ENCODE measurements around the gene DGKZ. TPM values are rescaled to one million over a fixed set of nuclear protein-coding genes. Genes with fewer than 3 reads are reported as not detected.

Gene DGKZ
- total and polyA plus RNA-seq, 2 of the 13 experiments (the other 11 are each of a cell fraction or from before 2014, with no cell fraction given), result 15.8 to 20.7 TPM

DNA sequence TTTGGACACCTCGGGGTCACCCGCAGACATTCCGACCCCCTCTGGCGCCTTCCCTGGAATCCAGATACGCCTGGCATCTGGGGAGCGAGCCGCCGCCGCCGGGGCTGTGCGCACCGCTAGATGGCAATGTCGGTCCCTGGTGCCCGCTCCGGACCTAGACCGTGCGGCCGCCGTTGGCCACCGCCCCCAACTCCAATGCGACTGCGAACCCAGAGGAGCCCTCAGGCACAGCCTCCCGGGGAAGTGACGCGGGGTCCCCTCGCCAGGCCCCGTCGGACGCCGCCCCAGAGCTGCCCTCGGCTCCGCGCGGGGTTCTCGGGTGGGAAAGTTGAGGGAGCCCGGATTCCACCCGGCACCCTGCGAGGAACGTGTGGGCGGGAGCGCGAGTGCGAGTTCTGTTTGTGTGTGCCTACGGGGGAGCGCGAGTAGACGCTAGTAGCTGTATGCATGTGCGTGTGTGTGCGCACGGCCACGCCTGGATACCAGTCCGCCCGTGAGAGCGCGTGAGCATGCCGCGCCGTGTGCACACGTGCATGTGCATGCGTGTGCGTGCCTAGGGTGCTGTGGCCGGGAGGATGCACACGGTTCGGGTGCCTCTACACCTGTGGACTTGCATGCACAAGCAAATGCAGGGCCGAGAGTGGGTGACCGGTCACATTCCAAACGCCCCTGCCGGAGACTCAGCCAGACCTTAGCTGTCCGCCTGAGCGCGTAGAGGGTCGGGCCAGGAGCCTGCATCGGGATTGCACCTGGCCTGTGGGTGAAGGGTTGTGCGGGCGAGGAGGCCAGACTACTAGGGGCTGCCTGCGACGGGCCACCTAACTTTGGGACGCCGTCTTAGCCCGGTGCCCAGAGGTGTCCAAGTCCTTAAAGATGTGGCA, 42.4 kb downstream of the DGKZ start (continued):
- TF ChIP-seq ZNF704 (CRISPR knock-in tag; IDR thresholded peaks at IDR 0.05; ENCODE audit: borderline replicate concordance) (0 out of 2 replicates have a peak, but pooled peaks have one; percentile 21), ZNF33B (CRISPR knock-in tag; IDR thresholded peaks at IDR 0.05) (no peak), ZNF709 (CRISPR knock-in tag; IDR thresholded peaks at IDR 0.05) (peak; percentile 21; the same call in 1 of the 2 replicates), MED13 (CRISPR knock-in tag; IDR thresholded peaks at IDR 0.05) (no peak), ZNF513 (CRISPR knock-in tag; conservative IDR thresholded peaks at IDR 0.05) (no peak), FLYWCH1 (CRISPR knock-in tag; IDR thresholded peaks at IDR 0.05) (no peak), RBAK (CRISPR knock-in tag; IDR thresholded peaks at IDR 0.05) (no peak), DMAP1 (CRISPR knock-in tag; IDR thresholded peaks at IDR 0.05) (no peak), ZNF232 (CRISPR knock-in tag; IDR thresholded peaks at IDR 0.05; ENCODE audit: borderline replicate concordance) (peak; percentile 60; the same call in 1 of the 2 replicates), EED (CRISPR knock-in tag; IDR thresholded peaks at IDR 0.05) (no peak), ZFP1 (CRISPR knock-in tag; IDR thresholded peaks at IDR 0.05) (no peak), HCFC1 (IDR thresholded peaks at IDR 0.05; ENCODE audit: low read depth, low read length) (no peak), ZNF569 (CRISPR knock-in tag; IDR thresholded peaks at IDR 0.05; ENCODE audit: borderline replicate concordance) (no peak), ZFP36L2 (CRISPR knock-in tag; IDR thresholded peaks at IDR 0.05) (no peak), NAIF1 (CRISPR knock-in tag; IDR thresholded peaks at IDR 0.05; ENCODE audit: borderline replicate concordance) (no peak), ZNF577 (CRISPR knock-in tag; IDR thresholded peaks at IDR 0.05; ENCODE audit: borderline replicate concordance, low read depth) (no peak), NFIB (CRISPR knock-in tag; IDR thresholded peaks at IDR 0.05; ENCODE audit: borderline replicate concordance) (no peak), ZNF33A (CRISPR knock-in tag; IDR thresholded peaks at IDR 0.05; ENCODE audit: borderline replicate concordance) (no peak), ZFP82 (CRISPR knock-in tag; IDR thresholded peaks at IDR 0.05; ENCODE audit: borderline replicate concordance) (no peak), FOXA3 (CRISPR knock-in tag; IDR thresholded peaks at IDR 0.05) (no peak), KLF13 (CRISPR knock-in tag; IDR thresholded peaks at IDR 0.05) (no peak)
- TF ChIP-seq, protein P1, sequence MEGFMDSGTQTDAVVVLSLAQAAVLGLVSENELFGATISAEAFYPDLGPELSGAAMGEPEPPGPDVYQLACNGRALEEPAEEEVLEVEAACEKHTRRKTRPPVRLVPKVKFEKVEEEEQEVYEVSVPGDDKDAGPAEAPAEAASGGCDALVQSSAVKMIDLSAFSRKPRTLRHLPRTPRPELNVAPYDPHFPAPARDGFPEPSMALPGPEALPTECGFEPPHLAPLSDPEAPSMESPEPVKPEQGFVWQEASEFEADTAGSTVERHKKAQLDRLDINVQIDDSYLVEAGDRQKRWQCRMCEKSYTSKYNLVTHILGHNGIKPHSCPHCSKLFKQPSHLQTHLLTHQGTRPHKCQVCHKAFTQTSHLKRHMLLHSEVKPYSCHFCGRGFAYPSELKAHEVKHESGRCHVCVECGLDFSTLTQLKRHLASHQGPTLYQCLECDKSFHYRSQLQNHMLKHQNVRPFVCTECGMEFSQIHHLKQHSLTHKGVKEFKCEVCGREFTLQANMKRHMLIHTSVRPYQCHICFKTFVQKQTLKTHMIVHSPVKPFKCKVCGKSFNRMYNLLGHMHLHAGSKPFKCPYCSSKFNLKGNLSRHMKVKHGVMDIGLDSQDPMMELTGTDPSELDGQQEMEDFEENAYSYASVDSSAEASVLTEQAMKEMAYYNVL (CRISPR knock-in tag; IDR thresholded peaks at IDR 0.05; ENCODE audit: borderline replicate concordance), result no peak
- TF ChIP-seq, protein P2, sequence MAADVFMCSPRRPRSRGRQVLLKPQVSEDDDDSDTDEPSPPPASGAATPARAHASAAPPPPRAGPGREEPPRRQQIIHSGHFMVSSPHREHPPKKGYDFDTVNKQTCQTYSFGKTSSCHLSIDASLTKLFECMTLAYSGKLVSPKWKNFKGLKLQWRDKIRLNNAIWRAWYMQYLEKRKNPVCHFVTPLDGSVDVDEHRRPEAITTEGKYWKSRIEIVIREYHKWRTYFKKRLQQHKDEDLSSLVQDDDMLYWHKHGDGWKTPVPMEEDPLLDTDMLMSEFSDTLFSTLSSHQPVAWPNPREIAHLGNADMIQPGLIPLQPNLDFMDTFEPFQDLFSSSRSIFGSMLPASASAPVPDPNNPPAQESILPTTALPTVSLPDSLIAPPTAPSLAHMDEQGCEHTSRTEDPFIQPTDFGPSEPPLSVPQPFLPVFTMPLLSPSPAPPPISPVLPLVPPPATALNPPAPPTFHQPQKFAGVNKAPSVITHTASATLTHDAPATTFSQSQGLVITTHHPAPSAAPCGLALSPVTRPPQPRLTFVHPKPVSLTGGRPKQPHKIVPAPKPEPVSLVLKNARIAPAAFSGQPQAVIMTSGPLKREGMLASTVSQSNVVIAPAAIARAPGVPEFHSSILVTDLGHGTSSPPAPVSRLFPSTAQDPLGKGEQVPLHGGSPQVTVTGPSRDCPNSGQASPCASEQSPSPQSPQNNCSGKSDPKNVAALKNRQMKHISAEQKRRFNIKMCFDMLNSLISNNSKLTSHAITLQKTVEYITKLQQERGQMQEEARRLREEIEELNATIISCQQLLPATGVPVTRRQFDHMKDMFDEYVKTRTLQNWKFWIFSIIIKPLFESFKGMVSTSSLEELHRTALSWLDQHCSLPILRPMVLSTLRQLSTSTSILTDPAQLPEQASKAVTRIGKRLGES (CRISPR knock-in tag; IDR thresholded peaks at IDR 0.05; ENCODE audit: borderline replicate concordance), result no peak

Measured in HepG2 (cell line).